ENCODE results near the gene CCNI2. TPM values are rescaled to one million over a fixed set of nuclear protein-coding genes. Genes with fewer than 3 reads are reported as not detected.
A peak's percentile ranks its signal among the peaks of the same experiment; 100 is the strongest.

Gene CCNI2
- total and polyA plus RNA-seq, 8 donors: 0.46 to 56.7 (median 1.6) TPM; not detected in 2

DNA sequence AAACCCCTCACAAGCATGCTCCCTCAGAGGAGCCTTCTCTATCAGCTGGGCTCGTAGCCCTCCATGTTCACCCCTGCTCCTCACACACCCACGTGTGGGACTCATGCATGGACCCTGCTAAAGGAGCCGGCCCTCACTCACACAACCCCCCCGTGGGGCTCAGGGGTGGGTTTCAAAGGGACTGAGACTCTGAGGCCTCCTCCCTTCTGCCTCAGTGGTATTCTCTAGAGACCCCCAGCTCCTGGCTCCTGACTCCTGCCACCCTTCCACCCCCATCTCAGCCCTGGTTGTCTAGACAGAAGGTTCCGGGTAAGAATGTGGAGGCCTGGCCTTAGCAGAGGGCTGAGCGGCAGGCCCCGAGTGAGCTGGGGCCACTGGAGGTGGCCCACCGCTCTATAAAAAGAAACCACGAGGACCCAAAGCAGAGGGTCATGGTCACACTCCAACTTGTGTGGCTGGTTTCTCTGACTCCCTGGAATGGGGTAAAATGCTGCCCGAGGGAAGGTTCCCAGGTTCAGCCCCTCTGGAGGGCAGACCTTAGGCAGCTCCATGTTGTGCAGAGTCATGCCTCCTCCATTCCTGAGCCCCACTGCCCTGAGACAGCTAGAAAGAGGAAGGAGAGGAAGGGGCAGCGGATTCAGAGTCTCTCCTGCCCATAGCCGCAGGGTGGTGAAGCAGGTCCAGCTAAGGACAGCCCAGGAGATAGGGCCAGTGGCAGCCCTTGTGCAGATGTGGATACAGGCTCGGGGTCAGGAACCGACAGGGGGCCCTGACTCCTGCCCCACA is 19.0 kb downstream of the CCNI2 start:
- intact Hi-C loops (cut with DNase I; ENCODE audit: low total_unique reads): no loop called here
- no peak for TF ChIP-seq POLR2AphosphoS5 (IDR thresholded peaks at IDR 0.05)
- TF ChIP-seq, protein P1, sequence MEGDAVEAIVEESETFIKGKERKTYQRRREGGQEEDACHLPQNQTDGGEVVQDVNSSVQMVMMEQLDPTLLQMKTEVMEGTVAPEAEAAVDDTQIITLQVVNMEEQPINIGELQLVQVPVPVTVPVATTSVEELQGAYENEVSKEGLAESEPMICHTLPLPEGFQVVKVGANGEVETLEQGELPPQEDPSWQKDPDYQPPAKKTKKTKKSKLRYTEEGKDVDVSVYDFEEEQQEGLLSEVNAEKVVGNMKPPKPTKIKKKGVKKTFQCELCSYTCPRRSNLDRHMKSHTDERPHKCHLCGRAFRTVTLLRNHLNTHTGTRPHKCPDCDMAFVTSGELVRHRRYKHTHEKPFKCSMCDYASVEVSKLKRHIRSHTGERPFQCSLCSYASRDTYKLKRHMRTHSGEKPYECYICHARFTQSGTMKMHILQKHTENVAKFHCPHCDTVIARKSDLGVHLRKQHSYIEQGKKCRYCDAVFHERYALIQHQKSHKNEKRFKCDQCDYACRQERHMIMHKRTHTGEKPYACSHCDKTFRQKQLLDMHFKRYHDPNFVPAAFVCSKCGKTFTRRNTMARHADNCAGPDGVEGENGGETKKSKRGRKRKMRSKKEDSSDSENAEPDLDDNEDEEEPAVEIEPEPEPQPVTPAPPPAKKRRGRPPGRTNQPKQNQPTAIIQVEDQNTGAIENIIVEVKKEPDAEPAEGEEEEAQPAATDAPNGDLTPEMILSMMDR (IDR thresholded peaks at IDR 0.05): no peak
- TF ChIP-seq POLR2A (IDR thresholded peaks at IDR 0.05): no peak
- TF ChIP-seq EP300 (IDR thresholded peaks at IDR 0.05): no peak
- no peaks in the 10 kb centered on the region for H3K9me3 ChIP-seq
- H3K4me3 ChIP-seq: no peak overlapping the region
- no peak for DNase-seq
- peaks cover 14 to 33% (median 21%) of the 10 kb centered on the region in 4 donors for H3K4me1 ChIP-seq
- WGBS, 5 donors: 84 to 95% (median 91%) methylated on average over 9 to 14 of the region's 14 CpGs
- peak overlapping the region in 1 of 5 donors; percentile 22 for H3K27ac ChIP-seq
- H3K36me3 ChIP-seq: peaks cover 29 to 42% (median 41%) of the 10 kb centered on the region in 4 donors
- no peaks in the 10 kb centered on the region for H3K27me3 ChIP-seq

DNA sequence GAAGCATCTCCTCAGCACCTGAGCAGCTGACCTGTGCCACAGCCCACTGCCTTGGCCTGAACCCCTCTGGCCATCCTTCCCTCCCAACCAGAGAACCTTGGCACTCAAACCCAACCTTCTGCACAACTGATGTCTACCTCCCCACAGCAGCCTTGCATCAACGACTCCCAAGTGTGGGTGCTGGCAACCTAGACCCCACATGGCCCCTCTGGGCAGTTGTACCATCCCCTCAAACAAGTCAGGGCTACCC is 19.5 kb downstream of the CCNI2 start:
- no peak for DNase-seq
- WGBS, 5 donors: 80 to 100% (median 100%) methylated on average over 1 of the region's 1 CpG

DNA sequence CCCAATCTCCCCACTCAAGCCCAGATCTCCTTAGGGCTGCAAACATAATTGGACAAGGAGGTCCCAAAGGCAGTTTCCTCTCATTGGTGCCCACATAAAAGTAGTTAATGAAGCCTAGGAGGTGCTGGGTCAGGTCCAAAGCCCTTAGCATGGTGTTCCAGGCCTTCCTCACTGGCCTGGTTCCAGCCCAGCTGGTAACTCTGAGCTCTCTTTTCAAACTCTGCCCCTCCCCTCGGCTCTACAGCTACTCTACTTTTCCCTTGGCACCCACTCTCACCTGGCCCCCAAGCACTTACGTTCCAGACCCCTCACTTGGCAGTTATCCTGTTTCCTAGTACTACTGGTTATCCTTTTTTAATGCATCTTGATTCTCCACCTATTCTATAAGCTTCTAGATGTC is 19.9 kb downstream of the CCNI2 start:
- Histone ChIP-seq H3K4me1 (peaks cover 19 to 43% (median 27%) of the 10 kb centered on the region in 4 donors), H3K27ac (no peak overlapping the region), H3K36me3 (peaks cover 20 to 33% (median 32%) of the 10 kb centered on the region in 4 donors), H3K27me3 (no peaks in the 10 kb centered on the region), H3K4me3 (no peak overlapping the region), H3K9me3 (no peaks in the 10 kb centered on the region)
- intact Hi-C loops (cut with DNase I; ENCODE audit: low total_unique reads): no loop called here
- TF ChIP-seq POLR2A (IDR thresholded peaks at IDR 0.05): no peak
- TF ChIP-seq, protein P1 (IDR thresholded peaks at IDR 0.05): no peak
- no peak for TF ChIP-seq POLR2AphosphoS5 (IDR thresholded peaks at IDR 0.05)
- TF ChIP-seq EP300 (IDR thresholded peaks at IDR 0.05): no peak
- DNase-seq: no peak
- 23 to 48% (median 41%) methylated on average over 2 of the region's 2 CpGs for WGBS, 5 donors

More for the DNA sequence above, 19.5 kb downstream of the CCNI2 start:
- Histone ChIP-seq H3K4me3 (no peak overlapping the region), H3K27me3 (no peaks in the 10 kb centered on the region), H3K4me1 (peaks cover 16 to 38% (median 25%) of the 10 kb centered on the region in 4 donors), H3K36me3 (peaks cover 24 to 37% (median 36%) of the 10 kb centered on the region in 4 donors), H3K9me3 (no peaks in the 10 kb centered on the region), H3K27ac (no peak overlapping the region)
- intact Hi-C loops (cut with DNase I; ENCODE audit: low total_unique reads): no loop called here
- TF ChIP-seq, protein P1 (IDR thresholded peaks at IDR 0.05): no peak
- TF ChIP-seq POLR2AphosphoS5 (IDR thresholded peaks at IDR 0.05): no peak

DNA sequence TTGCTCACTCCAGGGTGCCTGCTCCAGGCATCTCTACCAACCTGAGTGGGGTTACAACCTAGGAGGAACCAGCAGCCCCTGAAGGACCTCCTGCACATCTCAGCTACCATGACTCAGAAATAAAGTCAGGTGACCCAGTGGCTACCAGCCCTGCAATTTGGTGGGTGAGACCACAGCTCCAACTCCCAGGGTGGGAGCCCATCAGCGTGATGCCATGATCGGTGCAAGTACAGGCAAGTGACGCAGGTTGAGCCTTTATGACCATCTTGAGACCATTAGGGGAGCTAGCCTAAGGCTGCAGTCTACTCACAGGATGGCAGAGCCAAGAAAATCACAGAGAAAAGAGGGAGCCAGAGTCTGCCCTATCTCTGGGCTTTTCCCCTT is 21.3 kb downstream of the CCNI2 start:
- no peak overlapping the region for H3K27ac ChIP-seq
- TF ChIP-seq POLR2A (IDR thresholded peaks at IDR 0.05): no peak
- TF ChIP-seq POLR2AphosphoS5 (IDR thresholded peaks at IDR 0.05): no peak
- TF ChIP-seq, protein P1 (IDR thresholded peaks at IDR 0.05): no peak
- no peak for TF ChIP-seq EP300 (IDR thresholded peaks at IDR 0.05)
- no peak for DNase-seq
- no peak overlapping the region for H3K4me3 ChIP-seq
- H3K27me3 ChIP-seq: no peaks in the 10 kb centered on the region
- intact Hi-C loops (cut with DNase I; ENCODE audit: low total_unique reads): no loop called here
- H3K36me3 ChIP-seq: peaks cover 15 to 20% (median 18%) of the 10 kb centered on the region in 4 donors
- no peaks in the 10 kb centered on the region for H3K9me3 ChIP-seq
- H3K4me1 ChIP-seq: peaks cover 19 to 55% (median 36%) of the 10 kb centered on the region in 4 donors
- 96 to 99% (median 97%) methylated on average over 3 of the region's 3 CpGs for WGBS, 5 donors

Measured in stomach (tissue), 9 donors.